HG03460 (cell line): ENCODE results near the gene C21orf91.

Source experiments
- ATAC-seq: cut with Tn5 transposase; IDR thresholded peaks from one replicate; pipeline ENCODE4 v1.9.1; 2021; ENCODE audit not compliant: unreplicated experiment

The C21orf91 gene

DNA sequence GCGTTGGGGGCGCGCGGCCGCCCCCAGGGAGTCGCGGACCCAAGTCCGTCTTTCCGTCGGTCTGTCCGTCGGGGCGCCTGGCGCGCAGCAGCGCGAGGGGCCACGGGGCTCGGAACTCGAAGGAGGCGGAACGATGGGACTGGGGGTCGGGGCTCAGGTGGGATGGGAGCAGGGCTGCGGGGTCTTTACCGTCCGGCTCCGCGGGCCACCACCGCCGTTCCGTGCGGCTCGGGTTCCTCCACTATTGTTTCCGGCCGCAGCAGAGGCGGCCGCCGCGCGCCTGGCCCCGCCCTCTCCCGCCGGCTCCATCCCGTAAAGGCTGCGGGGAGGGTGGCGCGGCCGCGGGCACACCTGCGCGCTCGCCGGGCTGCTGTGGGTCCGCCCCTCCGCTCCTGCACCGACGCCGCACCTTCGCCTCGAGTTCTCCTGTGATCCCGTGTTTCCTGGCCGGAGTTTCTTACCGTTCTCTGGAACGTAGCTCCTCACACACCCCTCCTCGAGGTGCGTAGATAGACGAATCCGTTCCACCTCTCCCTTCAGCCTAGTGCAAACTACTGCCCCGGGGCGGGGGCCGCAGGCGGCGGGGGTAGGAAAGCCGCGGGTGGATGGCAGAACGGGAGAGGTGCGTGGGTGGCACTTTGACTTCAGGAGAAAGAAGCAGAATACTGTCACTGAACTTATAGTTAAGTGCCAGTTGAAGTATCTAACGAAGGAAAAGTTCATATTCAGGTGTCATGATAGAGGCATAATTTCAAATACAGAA lies at the start of gene C21orf91:
TSS of gene C21orf91 (minus strand) at position 243 of the 763 bp plus-strand sequence. CDS start 1,038 bp downstream, outside the sequence.
- peak; percentile 85 for ATAC-seq

GRCh38 chr21:17866590-17866989 lies 47.4 kb upstream of the C21orf91 start:
- ATAC-seq, result no peak

GRCh38 chr21:17859661-17860060 lies 40.5 kb upstream of the C21orf91 start:
- no peak for ATAC-seq

GRCh38 chr21:17858747-17859146 lies 39.6 kb upstream of the C21orf91 start:
- no peak for ATAC-seq

GRCh38 chr21:17854745-17855144 lies 35.6 kb upstream of the C21orf91 start:
- ATAC-seq, result no peak

GRCh38 chr21:17853393-17854275 lies 34.5 kb upstream of the C21orf91 start:
- no peak for ATAC-seq

GRCh38 chr21:17848228-17848627 lies 29.1 kb upstream of the C21orf91 start:
- peak; percentile 92 for ATAC-seq

DNA sequence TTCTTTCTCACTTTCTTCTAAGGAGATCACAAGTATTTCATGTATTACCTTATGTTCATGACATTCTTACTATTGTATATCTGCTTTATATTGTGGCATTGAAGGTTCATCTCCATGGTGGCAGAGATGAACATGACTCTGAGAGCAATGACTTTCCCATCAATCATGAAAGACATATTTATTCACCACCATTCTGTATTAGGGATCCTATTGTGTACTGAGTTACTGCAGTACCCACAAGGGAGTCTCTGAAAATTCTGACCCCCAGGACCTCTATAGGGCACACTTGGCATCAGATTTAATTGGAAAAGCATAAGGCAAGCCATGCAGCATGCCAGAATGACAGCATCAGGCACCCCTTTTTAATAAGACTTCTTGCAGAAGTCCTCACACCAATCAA lies 21.9 kb upstream of the C21orf91 start:
- no peak for ATAC-seq

DNA sequence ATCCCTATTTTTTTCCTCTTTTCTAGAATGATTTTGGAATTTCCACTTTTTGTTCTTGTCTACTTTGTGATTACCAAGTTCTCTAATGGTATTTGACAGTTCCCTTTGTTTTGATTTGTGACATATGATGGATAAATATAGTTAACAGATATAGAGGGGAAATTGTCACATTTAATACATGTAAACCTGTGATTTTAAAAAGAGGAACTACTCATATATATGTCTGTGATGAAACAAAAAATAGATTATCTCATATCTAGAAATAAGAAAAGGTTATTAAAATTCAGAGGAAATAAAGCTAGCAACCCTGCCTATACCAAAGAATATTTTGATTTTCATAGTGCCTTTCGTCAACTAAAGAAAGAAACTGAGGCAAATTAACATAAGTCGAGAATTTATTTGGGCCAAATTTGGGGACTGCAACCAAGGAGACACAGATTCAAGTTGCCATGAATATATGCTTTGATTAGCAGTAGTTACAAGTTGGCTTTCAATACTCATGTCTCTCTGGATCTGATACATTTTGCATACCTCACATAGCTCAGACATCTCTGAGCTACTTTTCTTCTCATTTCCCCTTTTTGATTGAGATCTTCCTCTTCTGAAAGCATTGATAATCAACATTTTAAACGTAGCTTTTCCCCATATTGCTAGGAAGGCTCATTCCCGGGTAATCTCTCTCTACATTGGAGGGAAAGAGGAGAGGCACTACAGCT lies 15.6 kb upstream of the C21orf91 start:
- ATAC-seq, result no peak

- ATAC-seq, result no peak
Observed at GRCh38 chr21:17829472-17829871, 10.3 kb upstream of the C21orf91 start.

GRCh38 chr21:17828223-17828622 lies 9.1 kb upstream of the C21orf91 start:
- ATAC-seq, result no peak

- no peak for ATAC-seq
Observed at GRCh38 chr21:17823846-17824245, 4.7 kb upstream of the C21orf91 start.

DNA sequence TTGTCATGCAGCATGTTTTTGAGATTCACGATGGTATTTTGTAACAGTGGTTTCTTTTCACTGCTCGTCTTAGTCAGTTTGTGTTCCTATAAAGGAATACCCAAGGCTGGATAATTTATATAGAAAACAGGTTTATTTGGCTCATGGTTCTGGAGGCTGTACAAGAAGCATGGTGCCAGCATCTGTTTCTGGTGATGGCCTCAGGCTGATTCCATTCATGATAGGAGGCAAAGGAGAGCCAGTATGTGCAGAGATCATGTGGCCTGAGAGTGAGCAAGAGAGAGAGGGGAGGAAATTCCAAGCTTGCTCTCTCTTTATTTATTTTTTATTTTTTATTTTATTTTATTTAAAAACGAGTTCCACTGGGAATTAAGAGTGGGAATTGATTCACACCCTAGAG lies 2.0 kb upstream of the C21orf91 start:
- no peak for ATAC-seq

DNA sequence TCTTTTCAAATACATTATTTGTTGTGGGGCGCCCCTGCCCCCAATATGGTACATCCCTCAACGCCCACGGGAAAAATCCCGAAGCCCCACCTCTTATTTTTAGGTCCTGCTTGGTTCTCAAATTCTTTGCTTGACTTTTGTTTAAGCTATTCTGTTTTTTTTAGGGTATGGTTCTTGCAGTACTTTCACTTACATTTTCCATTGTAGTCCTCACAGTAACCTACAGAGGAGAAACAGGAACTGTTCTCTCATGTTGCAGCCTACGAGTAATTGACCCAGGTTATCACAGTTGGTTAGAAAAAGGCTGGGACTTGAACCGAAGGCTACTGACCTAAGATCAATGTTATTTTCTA lies 697 bp upstream of the C21orf91 start:
- peak; percentile 62 for ATAC-seq

DNA sequence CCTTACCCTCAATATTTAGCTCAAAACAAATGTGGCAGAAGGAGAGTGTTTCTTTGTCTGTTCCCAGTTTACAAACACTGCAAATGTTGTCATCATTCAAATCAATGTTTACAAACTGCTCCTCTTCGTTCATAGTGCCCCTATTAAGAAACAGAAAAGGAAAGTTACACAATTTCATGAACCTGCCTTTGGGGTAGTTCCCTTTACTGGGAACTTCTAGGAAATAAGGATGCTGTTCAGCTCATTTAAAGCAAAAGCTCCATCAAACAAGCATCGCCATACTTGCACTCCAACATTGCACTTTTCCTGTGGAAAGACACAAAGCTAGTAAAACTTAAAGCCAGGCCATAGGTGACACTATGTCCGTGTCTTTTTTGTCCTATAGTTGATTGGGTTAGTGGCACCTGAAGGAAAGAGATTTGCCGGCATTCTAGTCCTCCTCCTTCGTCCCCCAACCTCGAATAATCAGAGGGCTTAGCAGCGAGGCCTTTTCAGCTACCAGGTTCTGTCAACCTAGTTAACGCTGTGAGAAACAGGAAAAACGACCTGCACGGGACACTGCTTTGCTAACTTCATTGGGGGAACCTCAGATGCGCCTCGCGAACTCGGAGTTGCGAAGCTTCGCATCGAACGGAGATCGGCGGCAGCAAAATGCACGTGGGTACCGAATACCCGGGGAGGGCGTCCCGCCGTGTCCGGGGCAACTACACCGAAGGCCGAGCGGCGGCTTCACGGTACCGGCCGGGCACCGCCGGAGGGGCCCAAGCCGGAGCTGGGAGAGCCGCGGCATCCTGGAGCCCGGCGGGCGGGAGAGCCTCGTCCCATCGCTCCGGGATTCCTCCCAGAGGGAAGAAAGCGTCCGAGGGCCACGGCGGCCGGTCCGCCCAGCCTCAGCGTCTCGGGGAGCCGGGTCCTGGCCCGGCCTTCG lies 706 bp downstream of the C21orf91 start:
- ATAC-seq, result peak; percentile 20

GRCh38 chr21:17813353-17813752 lies 5.8 kb downstream of the C21orf91 start:
- ATAC-seq, result no peak

GRCh38 chr21:17805966-17806365 lies 13.2 kb downstream of the C21orf91 start:
- ATAC-seq, result no peak

DNA sequence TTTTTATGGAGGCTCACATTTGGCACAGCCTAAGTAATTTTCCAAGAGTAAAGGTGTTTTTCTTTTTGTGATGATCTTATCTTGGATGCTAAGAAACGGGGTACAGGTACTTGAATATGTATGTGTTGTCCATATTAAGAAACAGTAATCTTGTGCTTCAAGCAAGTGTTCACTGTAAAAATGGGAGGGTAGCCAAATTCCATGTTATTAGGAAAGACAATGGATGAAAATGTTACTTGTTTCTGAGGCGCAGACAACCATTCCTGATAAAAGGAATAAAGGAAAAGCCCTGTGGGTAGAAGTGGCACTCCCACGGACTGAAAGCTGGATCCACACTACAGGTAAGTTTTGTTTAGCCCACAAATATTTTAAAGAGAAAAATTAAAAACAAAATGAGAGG lies 15.6 kb downstream of the C21orf91 start:
- ATAC-seq, result no peak

GRCh38 chr21:17802572-17802971 lies 16.6 kb downstream of the C21orf91 start:
- ATAC-seq, result no peak

GRCh38 chr21:17799414-17800164 lies 19.6 kb downstream of the C21orf91 start:
- ATAC-seq, result no peak
